ENCODE data around the gene STK25. TPM values are rescaled to one million over a fixed set of nuclear protein-coding genes. Genes with fewer than 3 reads are reported as not detected.

Gene STK25
- total and polyA plus RNA-seq, 12 donors: 66.1 to 147 (median 86.1) TPM

- H3K4me3 ChIP-seq: no peak overlapping the region
- H3K36me3 ChIP-seq: peaks cover 0 to 50% (median 0%) of the 10 kb centered on the region in 9 donors
- 86 to 89% methylated on average over 10 of the region's 10 CpGs for WGBS, 2 donors
- no peak for DNase-seq
- no peaks in the 10 kb centered on the region for H3K27me3 ChIP-seq
- intact Hi-C loops (cut with DNase I): loop anchor here in 1 of 10 donors (10.0 kb wide), 1 partner anchor 591 kb away; no protein-coding TSS in a partner anchor
- H3K27ac ChIP-seq: no peak overlapping the region
- no peak for TF ChIP-seq CTCF (IDR thresholded peaks at IDR 0.05)
- H3K4me1 ChIP-seq: no peaks in the 10 kb centered on the region
- H3K9me3 ChIP-seq: no peaks in the 10 kb centered on the region
- no peak for ATAC-seq
These were observed 42.2 kb downstream of the STK25 start for GRCh38 chr2:241466230-241466629.

GRCh38 chr2:241465543-241465942 is 42.8 kb downstream of the STK25 start:
- Histone ChIP-seq H3K36me3 (peaks cover 0 to 50% (median 0%) of the 10 kb centered on the region in 9 donors), H3K9me3 (no peaks in the 10 kb centered on the region), H3K4me3 (no peak overlapping the region), H3K27me3 (no peaks in the 10 kb centered on the region), H3K27ac (no peak overlapping the region), H3K4me1 (no peaks in the 10 kb centered on the region)
- DNase-seq: no peak
- WGBS, 2 donors: 77 to 84% methylated on average over 12 of the region's 12 CpGs
- no peak for ATAC-seq
- intact Hi-C loops (cut with DNase I): loop anchor here in 1 of 10 donors (10.0 kb wide), 1 partner anchor 591 kb away; no protein-coding TSS in a partner anchor
- TF ChIP-seq CTCF (IDR thresholded peaks at IDR 0.05): no peak

- 88 to 90% methylated on average over 18 of the region's 18 CpGs for WGBS, 2 donors
- Histone ChIP-seq H3K27ac (no peak overlapping the region), H3K9me3 (no peaks in the 10 kb centered on the region), H3K27me3 (no peaks in the 10 kb centered on the region), H3K4me1 (no peaks in the 10 kb centered on the region), H3K36me3 (peaks cover 0 to 36% (median 0%) of the 10 kb centered on the region in 9 donors), H3K4me3 (no peak overlapping the region)
- no peak for TF ChIP-seq CTCF (IDR thresholded peaks at IDR 0.05)
- ATAC-seq: no peak
- DNase-seq: no peak
- intact Hi-C loops (cut with DNase I): loop anchor here in 1 of 10 donors (10.0 kb wide), 1 partner anchor 589 kb away; no protein-coding TSS in a partner anchor
These were observed 44.9 kb downstream of the STK25 start for GRCh38 chr2:241463276-241464135.

- Histone ChIP-seq H3K27me3 (peaks cover 0 to under 1% (median 0%) of the 10 kb centered on the region in 7 donors), H3K36me3 (peaks cover 0 to 31% (median 0%) of the 10 kb centered on the region in 9 donors), H3K4me3 (no peak overlapping the region), H3K9me3 (no peaks in the 10 kb centered on the region), H3K27ac (no peak overlapping the region), H3K4me1 (no peaks in the 10 kb centered on the region)
- 92 to 93% methylated on average over 19 of the region's 19 CpGs for WGBS, 2 donors
- intact Hi-C loops (cut with DNase I): loop anchor here in 1 of 10 donors (10.0 kb wide), 1 partner anchor 587 kb away; no protein-coding TSS in a partner anchor
- peak in 1 of 8 donors; percentile 50 for ATAC-seq
- TF ChIP-seq CTCF (IDR thresholded peaks at IDR 0.05): no peak
- DNase-seq: no peak
These were observed 46.4 kb downstream of the STK25 start for GRCh38 chr2:241461693-241462677.
